ENCODE measurements around the gene SLC25A15. TPM values are rescaled to one million over a fixed set of nuclear protein-coding genes. Genes with fewer than 3 reads are reported as not detected.
"Not testable (repeated sequence)": the region's sequence is repeated elsewhere in the genome, so short reads cannot be mapped to it uniquely, and the experiment has no call there.

Gene SLC25A15
- total RNA-seq, 1 experiment from 2014 or later = 24.5 TPM

- TF ChIP-seq REST (IDR thresholded peaks at IDR 0.05; ENCODE audit: low read depth) = no peak
These were observed 30.4 kb downstream of the SLC25A15 start (continued) for GRCh38 chr13:40819797-40820315.

DNA sequence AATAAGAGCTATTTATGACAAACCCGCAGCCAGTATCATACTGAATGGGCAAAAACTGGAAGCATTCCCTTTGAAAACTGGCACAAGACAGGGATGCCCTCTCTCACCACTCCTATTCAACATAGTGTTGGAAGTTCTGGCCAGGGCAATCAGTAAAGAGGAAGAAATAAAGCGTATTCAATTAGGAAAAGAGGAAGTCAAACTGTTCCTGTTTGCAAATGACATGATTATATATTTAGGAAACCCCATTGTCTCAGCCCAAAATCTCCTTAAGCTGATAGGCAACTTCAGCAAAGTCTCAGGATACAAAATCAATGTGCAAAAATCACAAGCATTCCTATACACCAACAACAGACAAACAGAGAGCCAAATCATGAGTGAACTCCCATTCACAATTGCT lies 50.3 kb downstream of the SLC25A15 start:
- H3K9me3 ChIP-seq (ENCODE audit: control insufficient read depth in 1 of 2, insufficient read depth in 1 of 2, low read depth in 1 of 2, low read length in 2 of 2); RAD21 ChIA-PET (ENCODE audit: low non-redundant PET in 1 of 2, low total read pairs in 2 of 2, uncharacterized antibody in 2 of 2, unreplicated experiment in 2 of 2); H4K20me1 ChIP-seq (ENCODE audit: insufficient read depth); ATAC-seq; intact Hi-C loops (cut with micrococcal nuclease); H3K4me3 ChIP-seq (replicated peaks in 1 of 2; ENCODE audit: low read depth in 1 of 2, low read length in 2 of 2); H2AFZ ChIP-seq (ENCODE audit: low read depth, low read length, poor library complexity, severe bottlenecking); H3K9ac ChIP-seq (ENCODE audit: low read length); CTCF ChIA-PET; H3K36me3 ChIP-seq (ENCODE audit: control insufficient read depth in 1 of 2, insufficient read depth in 2 of 2, low read length in 2 of 2); DNase-seq (ENCODE audit: low read depth, low spot score); H3K9me2 ChIP-seq (ENCODE audit: insufficient read depth); POLR2A ChIA-PET; H3K79me2 ChIP-seq (ENCODE audit: insufficient read depth, low read length); H3K4me1 ChIP-seq (ENCODE audit: control insufficient read depth in 1 of 2, insufficient read depth in 2 of 2, low read length in 2 of 2); BruUV-seq (replicated peaks); H3K4me2 ChIP-seq (ENCODE audit: low read length); H3K27ac ChIP-seq (ENCODE audit: low read depth, low read length); H3K27me3 ChIP-seq (ENCODE audit: insufficient read depth, low read length): not testable (repeated sequence)

GRCh38 chr13:40840955-40841354 lies 51.5 kb downstream of the SLC25A15 start:
- H3K36me3 ChIP-seq (ENCODE audit: control insufficient read depth in 1 of 2, insufficient read depth in 2 of 2, low read length in 2 of 2); BruUV-seq (replicated peaks); H3K4me2 ChIP-seq (ENCODE audit: low read length); H3K9me3 ChIP-seq (ENCODE audit: control insufficient read depth in 1 of 2, insufficient read depth in 1 of 2, low read depth in 1 of 2, low read length in 2 of 2); H3K79me2 ChIP-seq (ENCODE audit: insufficient read depth, low read length); H3K4me1 ChIP-seq (ENCODE audit: control insufficient read depth in 1 of 2, insufficient read depth in 2 of 2, low read length in 2 of 2); H3K27ac ChIP-seq (ENCODE audit: low read depth, low read length); CTCF ChIA-PET; H3K4me3 ChIP-seq (replicated peaks in 1 of 2; ENCODE audit: low read depth in 1 of 2, low read length in 2 of 2); H3K9ac ChIP-seq (ENCODE audit: low read length); H4K20me1 ChIP-seq (ENCODE audit: insufficient read depth); DNase-seq (ENCODE audit: low read depth, low spot score); RAD21 ChIA-PET (ENCODE audit: low non-redundant PET in 1 of 2, low total read pairs in 2 of 2, uncharacterized antibody in 2 of 2, unreplicated experiment in 2 of 2); H2AFZ ChIP-seq (ENCODE audit: low read depth, low read length, poor library complexity, severe bottlenecking); H3K9me2 ChIP-seq (ENCODE audit: insufficient read depth); ATAC-seq; POLR2A ChIA-PET; H3K27me3 ChIP-seq (ENCODE audit: insufficient read depth, low read length); intact Hi-C loops (cut with micrococcal nuclease): not testable (repeated sequence)

MicroRNA genes within 50 kb of the gene (microRNA counts, 767-probe panel; counts per million panel counts)
- not detected for microRNA hsa-miR-621

Small RNAs within 50 kb of the gene (microRNA-seq; reads per million reads assigned to microRNA genes)
- not detected for gene MIR621 (ENCODE audit: borderline number of aligned reads)

Other genes starting within 250 kb of the SLC25A15 start
- gene FOXO1, start 123.0 kb upstream of the SLC25A15 start, total RNA-seq (2021; ENCODE audit: unreplicated experiment) = 12.2 TPM
- 22.8 TPM for gene MRPS31, start 18.4 kb upstream of the SLC25A15 start, total RNA-seq (2021; ENCODE audit: unreplicated experiment)
- 30.0 TPM for gene ELF1, start 229.7 kb downstream of the SLC25A15 start, total RNA-seq (2021; ENCODE audit: unreplicated experiment)

Measured in HCT116 (cell line).